Right renal pelvis (tissue), 4 donors: Measurements from ENCODE around the gene TRIM52. TPM values are rescaled to one million over a fixed set of nuclear protein-coding genes. Genes with fewer than 3 reads are reported as not detected.
"Not testable (repeated sequence)": the region's sequence is repeated elsewhere in the genome, so short reads cannot be mapped to it uniquely, and the experiment has no call there.

ENCODE experiments used
- DNase-seq, 4 donors: peaks; one replicate each; pipeline ENCODE4 v3.0.0-alpha.2; 2013; ENCODE audit warnings: low read depth in 4 of 4, low spot score in 3 of 4, missing footprints in 1 of 4
- polyA plus RNA-seq, 4 donors: library from polyadenylated mRNA; unstranded; fragments of 120-200 nt; gene quantifications; one replicate each; pipeline ENCODE4 v1.2.1, GENCODE V29; 2013; ENCODE audit not compliant: insufficient read length in 4 of 4

TRIM52 gene
- polyA plus RNA-seq, 4 donors = 20.6 to 33.1 (median 25.3) TPM

DNA sequence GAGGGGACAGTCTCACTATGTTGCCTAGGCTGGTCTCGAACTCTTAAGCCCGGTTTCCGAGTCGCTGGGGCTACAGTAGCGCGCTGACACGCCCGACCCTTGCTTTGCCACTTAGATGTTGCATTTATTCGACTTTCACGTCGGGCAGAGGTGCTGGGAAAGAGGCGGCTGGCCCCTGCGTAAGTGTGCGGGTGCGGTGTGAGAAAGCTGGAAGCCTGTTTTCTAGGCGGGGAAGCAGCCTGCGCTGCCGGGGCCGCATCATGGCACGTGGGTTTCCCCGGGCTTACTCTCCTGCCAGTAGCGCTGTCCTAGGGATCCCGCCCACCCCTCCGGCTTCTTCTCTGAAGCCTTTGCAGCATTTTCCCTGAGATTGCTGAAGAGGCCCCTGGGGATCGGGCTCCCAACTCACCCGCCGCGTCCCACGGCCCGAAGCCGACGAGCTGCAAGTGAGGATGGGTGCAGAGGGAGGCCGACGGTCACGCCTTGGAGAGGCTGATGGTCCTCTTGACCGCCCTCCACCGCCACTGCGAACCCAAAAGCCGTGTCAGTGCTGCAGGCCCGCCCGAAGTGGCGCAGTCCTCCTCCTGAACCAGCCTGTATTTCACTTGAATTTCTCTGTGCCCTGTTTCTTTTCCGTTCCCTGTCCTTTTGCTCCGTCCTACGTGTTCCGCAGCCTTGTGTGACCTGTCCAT lies 43.7 kb downstream of the TRIM52 start:
- DNase-seq = no peak

GRCh38 chr5:181215997-181216989 lies 44.6 kb downstream of the TRIM52 start:
- no peak for DNase-seq

DNA sequence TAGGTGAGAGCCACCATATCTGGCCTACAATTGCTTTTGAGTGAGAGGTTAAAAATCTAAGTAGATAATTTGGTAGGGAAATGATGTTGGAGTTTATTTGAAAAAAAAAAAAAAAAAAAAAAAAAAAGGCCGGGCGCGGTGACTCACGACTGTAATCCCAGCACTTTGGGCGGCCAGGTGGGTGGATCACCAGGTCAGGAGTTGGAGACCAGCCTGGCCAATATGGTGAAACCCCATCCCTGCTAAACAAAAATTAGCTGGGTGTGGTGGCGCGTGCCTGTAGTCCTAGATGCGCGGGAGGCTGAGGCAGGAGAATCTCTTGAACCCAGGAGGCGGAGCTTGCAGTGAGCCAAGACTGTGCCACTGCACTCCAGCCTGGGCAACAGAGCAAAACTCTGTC lies 46.7 kb downstream of the TRIM52 start:
- not testable (repeated sequence) for DNase-seq

GRCh38 chr5:181212934-181213333 lies 48.0 kb downstream of the TRIM52 start:
- DNase-seq = no peak

DNA sequence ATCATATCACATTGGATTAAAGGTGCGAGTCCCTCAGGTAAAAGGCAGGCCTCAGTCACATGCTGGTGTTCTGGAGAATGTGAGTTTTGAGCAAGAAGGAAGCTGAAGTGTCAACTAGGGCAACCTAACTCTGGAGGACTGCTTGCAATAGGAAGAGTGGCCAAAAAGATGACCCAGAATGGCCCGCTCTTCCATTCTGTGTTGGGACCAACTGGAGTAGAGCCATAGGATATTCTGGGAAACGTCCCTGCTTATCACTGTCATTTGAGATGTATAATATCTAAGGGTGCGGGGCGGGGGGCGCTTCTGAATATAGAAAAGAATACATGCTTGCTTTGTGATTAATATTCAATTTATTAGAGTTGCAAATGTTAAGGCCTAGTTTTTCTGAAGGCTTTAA lies 48.9 kb downstream of the TRIM52 start:
- DNase-seq = no peak

GRCh38 chr5:181211208-181211607 lies 49.7 kb downstream of the TRIM52 start:
- DNase-seq = no peak

- not testable (repeated sequence) for DNase-seq
Measured at GRCh38 chr5:181210698-181211097, 50.2 kb downstream of the TRIM52 start.

DNA sequence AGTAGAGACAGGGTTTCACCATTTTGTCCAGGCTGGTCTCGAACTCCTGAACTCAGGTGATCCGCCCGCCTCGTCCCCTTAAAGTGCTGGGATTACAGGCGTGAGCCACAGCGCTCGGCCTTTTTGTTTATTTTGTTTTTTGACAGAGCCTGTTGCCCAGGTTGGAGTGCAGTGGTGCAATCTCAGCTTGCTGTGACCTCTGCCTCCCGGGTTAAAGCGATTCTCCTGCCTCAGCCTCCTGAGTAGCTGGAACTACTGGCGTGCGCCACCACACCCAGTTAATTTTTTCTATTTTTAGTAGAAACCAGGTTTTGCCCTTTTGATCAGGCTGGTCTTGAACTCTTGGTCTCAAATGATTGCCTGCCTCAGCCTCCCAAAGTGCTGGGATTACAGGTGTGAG lies 50.8 kb downstream of the TRIM52 start:
- not testable (repeated sequence) for DNase-seq

GRCh38 chr5:181209006-181209405 lies 51.9 kb downstream of the TRIM52 start:
- not testable (repeated sequence) for DNase-seq

GRCh38 chr5:181207960-181208253 lies 53.0 kb downstream of the TRIM52 start:
- DNase-seq = no peak

DNA sequence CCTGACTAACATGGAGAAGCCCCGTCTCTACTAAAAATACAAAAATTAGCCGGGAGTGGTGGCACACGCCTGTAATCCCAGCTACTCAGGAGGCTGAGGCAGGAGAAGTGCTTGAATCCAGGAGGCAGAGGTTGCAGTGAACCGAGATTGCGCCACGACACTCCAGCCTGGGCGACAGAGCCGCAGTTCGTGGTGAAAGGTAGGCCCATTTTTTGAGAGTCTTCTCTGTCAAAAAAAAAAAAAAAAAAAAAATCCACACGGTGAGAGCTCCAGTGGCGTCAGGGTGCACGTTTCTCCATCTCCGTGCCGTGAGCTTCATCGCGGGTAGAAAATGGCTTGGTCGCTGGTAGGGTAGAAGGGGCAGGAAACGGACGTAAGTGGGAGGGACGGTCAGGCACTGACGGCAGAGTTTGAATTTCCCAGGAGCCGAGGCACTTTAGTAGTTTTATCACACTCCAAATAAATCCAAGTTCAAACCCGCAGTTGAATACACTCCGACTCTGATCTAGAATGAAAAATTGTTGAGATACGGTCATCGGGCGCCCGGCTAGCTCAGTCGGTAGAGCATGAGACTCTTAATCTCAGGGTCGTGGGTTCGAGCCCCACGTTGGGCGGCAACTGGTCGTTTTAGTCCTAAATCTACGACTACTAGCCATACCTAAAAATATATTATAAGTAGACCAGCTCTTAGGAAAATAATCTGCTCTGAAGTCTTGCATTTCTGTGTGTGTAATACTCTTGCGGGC lies 53.6 kb downstream of the TRIM52 start:
- DNase-seq = no peak

DNA sequence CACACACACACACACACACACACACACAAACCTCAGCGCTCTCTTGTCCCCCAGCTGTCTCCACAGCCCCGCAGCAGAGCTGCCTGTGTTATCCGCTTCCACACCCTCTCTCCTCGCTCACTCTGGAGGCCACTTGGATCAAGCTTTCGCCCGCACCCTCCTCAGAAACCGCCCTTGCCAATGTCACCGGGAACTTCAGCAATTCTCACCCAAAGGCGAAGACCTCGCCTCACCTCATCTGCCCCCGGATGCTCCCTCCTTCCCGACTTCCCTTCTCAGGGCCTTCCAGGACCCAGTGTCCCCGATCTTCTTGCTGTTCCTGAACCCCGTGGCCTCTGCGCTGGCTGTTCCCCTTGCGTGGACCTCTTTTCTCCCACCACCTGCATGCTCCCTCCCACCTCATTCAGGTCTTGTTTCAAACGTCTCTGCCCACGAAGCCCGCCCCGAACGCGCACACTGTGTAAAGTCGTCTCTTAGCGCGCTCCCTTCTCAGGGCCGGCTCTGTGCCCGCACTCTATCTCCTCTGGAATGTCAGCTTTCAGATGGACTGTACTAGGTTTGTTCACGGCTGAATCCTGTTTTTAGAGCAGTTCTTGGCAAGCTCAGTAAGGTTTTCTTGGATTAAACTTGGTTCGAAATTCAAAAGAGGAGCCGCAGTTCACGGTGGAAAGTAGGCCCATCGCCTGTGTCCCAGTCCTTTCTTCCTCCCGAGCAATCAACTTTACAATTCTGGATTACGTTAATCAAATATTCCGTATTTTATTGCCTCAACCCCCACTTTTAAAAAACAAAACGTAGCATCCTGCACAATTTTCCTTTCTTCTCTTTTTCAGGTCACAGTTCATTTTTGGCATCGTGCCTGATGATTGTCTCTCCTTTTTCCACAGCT lies 54.9 kb downstream of the TRIM52 start:
- no peak for DNase-seq

Other genes starting within 250 kb of the TRIM52 start
- 10 to 100 TPM in 1 of 4 donors, 1 to 10 TPM in 3; 7.0 to 12.1 (median 8.0) TPM for gene BTNL9, start 220.9 kb downstream of the TRIM52 start, polyA plus RNA-seq
- under 1 TPM in 1 of 4 donors, not detected in 3; 0.03 TPM for gene OR2V1, start 130.0 kb downstream of the TRIM52 start, polyA plus RNA-seq
- under 1 TPM in 1 of 4 donors, not detected in 3; 0.01 TPM for gene OR2V2, start 113.6 kb downstream of the TRIM52 start, polyA plus RNA-seq
- gene TRIM7, start 55.9 kb downstream of the TRIM52 start, polyA plus RNA-seq = under 1 TPM in 3 of 4 donors, not detected in 1; 0.09 to 0.29 (median 0.18) TPM
- 10 to 100 TPM; 32.1 to 36.3 (median 32.9) TPM for gene TRIM41, start 37.9 kb downstream of the TRIM52 start, polyA plus RNA-seq
- gene RACK1, start 17.2 kb downstream of the TRIM52 start, polyA plus RNA-seq = 1,000 to 10,000 TPM; 2,414 to 2,717 (median 2,483) TPM
- under 1 TPM in 1 of 4 donors, not detected in 3; 0.06 TPM for gene OR4F3, start 106.1 kb upstream of the TRIM52 start, polyA plus RNA-seq